ENCODE results near the gene PODXL2. TPM values are rescaled to one million over a fixed set of nuclear protein-coding genes. Genes with fewer than 3 reads are reported as not detected.

PODXL2 gene
- total and polyA plus RNA-seq, 2 donors (not counting 1 experiment from before 2014, with no cell fraction given): 3.1 to 4.0 TPM

DNA sequence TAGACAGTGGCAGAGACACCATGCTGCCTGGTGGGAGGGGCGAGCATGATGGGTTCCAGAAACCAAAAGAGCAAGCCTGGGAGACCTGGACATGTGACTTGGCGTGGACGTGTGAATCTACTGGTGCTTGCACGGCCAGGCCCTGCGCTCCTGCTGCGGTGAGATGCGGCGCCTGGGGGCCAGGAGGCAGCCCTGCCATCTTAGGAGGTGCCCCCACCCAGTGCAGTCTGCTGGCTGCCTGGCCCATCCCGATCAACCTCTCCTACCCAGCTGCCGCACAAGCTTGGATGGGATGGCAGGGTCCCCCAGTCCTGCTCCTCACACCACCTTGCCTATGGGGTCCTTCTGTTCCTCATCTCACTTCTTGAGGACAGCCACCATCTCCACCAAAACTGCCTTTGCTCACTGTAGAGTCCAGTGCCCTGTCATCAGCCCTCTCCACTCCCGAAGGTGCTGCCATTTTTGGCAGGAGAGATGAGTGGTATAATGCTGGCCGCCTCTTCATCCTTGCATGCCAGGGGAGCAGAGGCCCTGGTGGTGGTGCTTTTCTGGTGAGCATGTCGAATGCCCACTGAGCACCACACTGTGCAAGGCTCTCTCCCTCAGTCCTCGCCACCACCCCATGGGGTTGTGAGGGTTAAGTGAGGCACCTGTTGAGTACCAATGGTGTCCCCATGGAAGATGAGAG lies 40.7 kb downstream of the PODXL2 start:
- POLR2A ChIA-PET: no interaction called here
- CTCF ChIA-PET: interaction anchor here (2.3 kb wide), 1 partner anchor 26 kb away, joined by 5 read pairs; no protein-coding TSS in a partner anchor

DNA sequence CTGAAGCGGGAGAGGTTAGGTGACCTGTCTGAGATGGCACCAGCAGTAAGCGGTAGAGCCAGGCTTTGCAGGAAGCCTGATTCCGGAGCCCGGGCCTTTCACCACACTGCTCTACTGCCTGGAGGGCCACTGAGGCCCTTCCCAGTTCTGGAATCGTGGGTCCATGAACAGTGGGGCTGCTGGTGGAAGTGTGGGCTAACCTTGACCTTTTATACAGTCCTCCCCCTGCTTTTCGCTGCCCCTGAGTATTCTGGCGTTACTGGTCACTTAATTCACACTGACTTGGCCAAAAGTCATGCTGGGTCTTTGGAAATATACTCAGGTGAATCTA lies 41.2 kb downstream of the PODXL2 start:
- H3K9ac ChIP-seq (ENCODE audit: low read length): no peak overlapping the region
- no peak overlapping the region for H3K27ac Mint-ChIP-seq
- H3K4me1 ChIP-seq (ENCODE audit: control insufficient read depth in 2 of 2, insufficient read depth in 2 of 2, low read length in 2 of 2): peaks cover 16 to 22% of the 10 kb centered on the region in 2 donors
- no peak overlapping the region for H3K4me3 ChIP-seq (ENCODE audit: control extremely low read depth in 1 of 5, extremely low read depth in 1 of 5, insufficient read depth in 1 of 5, low read depth in 2 of 5, low read length in 4 of 5)
- peaks cover 19% of the 10 kb centered on the region for H4K20me1 ChIP-seq (ENCODE audit: control insufficient read depth, insufficient read depth, low read length, poor library complexity, severe bottlenecking)
- ATAC-seq (ENCODE audit: low read depth) (no peak), DNase-seq (no peak)
- ChIA-PET POLR2A (no interaction called here), CTCF (interaction anchor here (2.3 kb wide), 1 partner anchor 26 kb away, joined by 5 read pairs; no protein-coding TSS in a partner anchor)
- 100% methylated on average over 4 of the region's 7 CpGs for WGBS (ENCODE audit: insufficient coverage)
- no peak overlapping the region for H2AFZ ChIP-seq (ENCODE audit: insufficient read depth, low read depth, low read length, poor library complexity, severe bottlenecking)
- TF ChIP-seq EZH2 (IDR thresholded peaks at IDR 0.05; ENCODE audit: borderline replicate concordance, insufficient read depth, low read depth, low read length, poor library complexity, severe bottlenecking): no peak
- TF ChIP-seq, protein P1, sequence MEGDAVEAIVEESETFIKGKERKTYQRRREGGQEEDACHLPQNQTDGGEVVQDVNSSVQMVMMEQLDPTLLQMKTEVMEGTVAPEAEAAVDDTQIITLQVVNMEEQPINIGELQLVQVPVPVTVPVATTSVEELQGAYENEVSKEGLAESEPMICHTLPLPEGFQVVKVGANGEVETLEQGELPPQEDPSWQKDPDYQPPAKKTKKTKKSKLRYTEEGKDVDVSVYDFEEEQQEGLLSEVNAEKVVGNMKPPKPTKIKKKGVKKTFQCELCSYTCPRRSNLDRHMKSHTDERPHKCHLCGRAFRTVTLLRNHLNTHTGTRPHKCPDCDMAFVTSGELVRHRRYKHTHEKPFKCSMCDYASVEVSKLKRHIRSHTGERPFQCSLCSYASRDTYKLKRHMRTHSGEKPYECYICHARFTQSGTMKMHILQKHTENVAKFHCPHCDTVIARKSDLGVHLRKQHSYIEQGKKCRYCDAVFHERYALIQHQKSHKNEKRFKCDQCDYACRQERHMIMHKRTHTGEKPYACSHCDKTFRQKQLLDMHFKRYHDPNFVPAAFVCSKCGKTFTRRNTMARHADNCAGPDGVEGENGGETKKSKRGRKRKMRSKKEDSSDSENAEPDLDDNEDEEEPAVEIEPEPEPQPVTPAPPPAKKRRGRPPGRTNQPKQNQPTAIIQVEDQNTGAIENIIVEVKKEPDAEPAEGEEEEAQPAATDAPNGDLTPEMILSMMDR (IDR thresholded peaks at IDR 0.05): no peak
- H3K9me3 ChIP-seq (ENCODE audit: control extremely low read depth in 1 of 3, control insufficient read depth in 2 of 3, insufficient read depth in 1 of 3, low read length in 2 of 3): no peaks in the 10 kb centered on the region
- H3K4me1 Mint-ChIP-seq: peaks cover 26% of the 10 kb centered on the region
- H3K79me2 ChIP-seq (ENCODE audit: control insufficient read depth, insufficient read depth, low read length): peaks cover 24% of the 10 kb centered on the region
- intact Hi-C loops (cut with micrococcal nuclease): no loop called here
- no peak overlapping the region for H3K27ac ChIP-seq (ENCODE audit: low read length in 2 of 2)
- H3K4me2 ChIP-seq (replicated peaks; ENCODE audit: low read depth, low read length, poor library complexity, severe bottlenecking): no peak overlapping the region
- H3K36me3 ChIP-seq (replicated peaks in 1 of 2; ENCODE audit: control extremely low read depth in 1 of 2, control insufficient read depth in 1 of 2, extremely low read depth in 1 of 2, insufficient read depth in 2 of 2, low read length in 1 of 2): peaks cover 0 to 4% of the 10 kb centered on the region in 2 experiments
- H3K27me3 ChIP-seq (replicated peaks in 1 of 4; ENCODE audit: control extremely low read depth in 1 of 4, control insufficient read depth in 3 of 4, insufficient read depth in 4 of 4, low read length in 3 of 4): no peaks in the 10 kb centered on the region
- H3K9me3 Mint-ChIP-seq (ENCODE audit: insufficient read depth): no peaks in the 10 kb centered on the region
- peak overlapping the region; percentile 44 for H3K4me3 Mint-ChIP-seq
- H3K27me3 Mint-ChIP-seq: no peaks in the 10 kb centered on the region

More for the DNA sequence above, 40.7 kb downstream of the PODXL2 start:
- no peak overlapping the region for H3K27ac ChIP-seq (ENCODE audit: low read length in 2 of 2)
- Mint-ChIP-seq H3K27me3 (no peaks in the 10 kb centered on the region), H3K9me3 (ENCODE audit: insufficient read depth) (no peaks in the 10 kb centered on the region), H3K27ac (no peak overlapping the region), H3K4me1 (peaks cover 22% of the 10 kb centered on the region), H3K4me3 (peak overlapping the region; percentile 44)
- peaks cover 16 to 22% of the 10 kb centered on the region in 2 donors for H3K4me1 ChIP-seq (ENCODE audit: control insufficient read depth in 2 of 2, insufficient read depth in 2 of 2, low read length in 2 of 2)
- no peak overlapping the region for H3K9ac ChIP-seq (ENCODE audit: low read length)
- DNase-seq (no peak), ATAC-seq (ENCODE audit: low read depth) (no peak)
- H4K20me1 ChIP-seq (ENCODE audit: control insufficient read depth, insufficient read depth, low read length, poor library complexity, severe bottlenecking): peaks cover 15% of the 10 kb centered on the region
- no peak overlapping the region for H3K4me2 ChIP-seq (replicated peaks; ENCODE audit: low read depth, low read length, poor library complexity, severe bottlenecking)
- no peak for TF ChIP-seq EZH2 (IDR thresholded peaks at IDR 0.05; ENCODE audit: borderline replicate concordance, insufficient read depth, low read depth, low read length, poor library complexity, severe bottlenecking)
- TF ChIP-seq, protein P1 (IDR thresholded peaks at IDR 0.05): no peak
- H2AFZ ChIP-seq (ENCODE audit: insufficient read depth, low read depth, low read length, poor library complexity, severe bottlenecking): no peak overlapping the region
- H3K79me2 ChIP-seq (ENCODE audit: control insufficient read depth, insufficient read depth, low read length): peaks cover 24% of the 10 kb centered on the region
- H3K9me3 ChIP-seq (ENCODE audit: control extremely low read depth in 1 of 3, control insufficient read depth in 2 of 3, insufficient read depth in 1 of 3, low read length in 2 of 3): no peaks in the 10 kb centered on the region
- intact Hi-C loops (cut with micrococcal nuclease): no loop called here
- no peaks in the 10 kb centered on the region for H3K27me3 ChIP-seq (replicated peaks in 1 of 4; ENCODE audit: control extremely low read depth in 1 of 4, control insufficient read depth in 3 of 4, insufficient read depth in 4 of 4, low read length in 3 of 4)
- H3K4me3 ChIP-seq (ENCODE audit: control extremely low read depth in 1 of 5, extremely low read depth in 1 of 5, insufficient read depth in 1 of 5, low read depth in 2 of 5, low read length in 4 of 5): no peak overlapping the region
- 96% methylated on average over 11 of the region's 14 CpGs for WGBS (ENCODE audit: insufficient coverage)
- peaks cover 0 to 3% of the 10 kb centered on the region in 2 experiments for H3K36me3 ChIP-seq (replicated peaks in 1 of 2; ENCODE audit: control extremely low read depth in 1 of 2, control insufficient read depth in 1 of 2, extremely low read depth in 1 of 2, insufficient read depth in 2 of 2, low read length in 1 of 2)

Measured in B cell (primary cell).